Measurements from ENCODE around the gene SNX6.
"Not testable (repeated sequence)": the region's sequence is repeated elsewhere in the genome, so short reads cannot be mapped to it uniquely, and the experiment has no call there.

DNA sequence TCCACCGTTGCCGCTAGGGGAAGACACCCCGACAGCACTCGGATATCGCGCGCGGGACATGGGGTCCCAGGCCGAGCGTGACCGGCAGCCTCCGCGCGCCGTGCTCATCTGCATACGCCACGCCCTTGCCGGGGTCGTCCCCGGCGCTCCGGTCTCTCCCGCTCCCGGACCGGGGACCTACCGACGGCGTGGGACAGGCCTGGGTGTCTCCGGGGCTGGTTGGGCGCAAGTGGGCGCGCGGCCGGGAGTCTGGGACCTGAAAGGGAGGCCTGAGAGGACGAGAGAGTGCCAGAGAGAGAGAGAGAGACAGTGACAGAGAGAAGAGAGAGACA is 73.5 kb downstream of the SNX6 start:
- TF ChIP-seq, protein P1, sequence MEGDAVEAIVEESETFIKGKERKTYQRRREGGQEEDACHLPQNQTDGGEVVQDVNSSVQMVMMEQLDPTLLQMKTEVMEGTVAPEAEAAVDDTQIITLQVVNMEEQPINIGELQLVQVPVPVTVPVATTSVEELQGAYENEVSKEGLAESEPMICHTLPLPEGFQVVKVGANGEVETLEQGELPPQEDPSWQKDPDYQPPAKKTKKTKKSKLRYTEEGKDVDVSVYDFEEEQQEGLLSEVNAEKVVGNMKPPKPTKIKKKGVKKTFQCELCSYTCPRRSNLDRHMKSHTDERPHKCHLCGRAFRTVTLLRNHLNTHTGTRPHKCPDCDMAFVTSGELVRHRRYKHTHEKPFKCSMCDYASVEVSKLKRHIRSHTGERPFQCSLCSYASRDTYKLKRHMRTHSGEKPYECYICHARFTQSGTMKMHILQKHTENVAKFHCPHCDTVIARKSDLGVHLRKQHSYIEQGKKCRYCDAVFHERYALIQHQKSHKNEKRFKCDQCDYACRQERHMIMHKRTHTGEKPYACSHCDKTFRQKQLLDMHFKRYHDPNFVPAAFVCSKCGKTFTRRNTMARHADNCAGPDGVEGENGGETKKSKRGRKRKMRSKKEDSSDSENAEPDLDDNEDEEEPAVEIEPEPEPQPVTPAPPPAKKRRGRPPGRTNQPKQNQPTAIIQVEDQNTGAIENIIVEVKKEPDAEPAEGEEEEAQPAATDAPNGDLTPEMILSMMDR (IDR thresholded peaks at IDR 0.05): not testable (repeated sequence)
- TF ChIP-seq POLR2A (IDR thresholded peaks at IDR 0.05): not testable (repeated sequence)
